Chondrocyte (in vitro differentiated cells): ENCODE results near the gene GSG1L. TPM values are rescaled to one million over a fixed set of nuclear protein-coding genes. Genes with fewer than 3 reads are reported as not detected.

Experiments used
- DNase-seq: peaks from one replicate; pipeline ENCODE4 v3.0.0; 2021; ENCODE audit warnings: mixed read lengths, low spot score
- H3K27ac Mint-ChIP-seq: one replicate; pipeline ENCODE4 v1.8.0; 2021; ENCODE audit warnings: mild to moderate bottlenecking, moderate library complexity, mixed read lengths; ENCODE audit not compliant: unreplicated experiment
- H3K27me3 Mint-ChIP-seq: 2 replicates; pipeline ENCODE4 v1.8.0; 2021; ENCODE audit warnings: low read depth, mixed read lengths
- H3K36me3 Mint-ChIP-seq: 2 replicates; pipeline ENCODE4 v1.8.0; 2021; ENCODE audit warnings: low read depth, mixed read lengths
- H3K4me1 Mint-ChIP-seq: 2 replicates; pipeline ENCODE4 v1.8.0; 2021; ENCODE audit warnings: low read depth, mild to moderate bottlenecking, mixed read lengths
- H3K4me3 Mint-ChIP-seq: one replicate; pipeline ENCODE4 v1.8.0; 2021; ENCODE audit warnings: mild to moderate bottlenecking, moderate library complexity, mixed read lengths; ENCODE audit not compliant: unreplicated experiment
- H3K9me3 Mint-ChIP-seq: 2 replicates; pipeline ENCODE4 v1.8.0; 2021; ENCODE audit warnings: low read depth, mixed read lengths
- CTCF ChIP-seq: fragments of 200-600 bp; sonication (generic); IDR thresholded peaks from 2 replicates; pipeline ENCODE4 v1.5.0; 2021; ENCODE audit warnings: antibody characterized with exemption, mild to moderate bottlenecking, moderate library complexity
- total RNA-seq: library from RNA; stranded (reverse); gene quantifications from 3 replicates; pipeline ENCODE4 v1.2.1, GENCODE V29; 2021

The GSG1L gene
- total RNA-seq, 1 donor from 2014 or later, result not detected

GRCh38 chr16:27793249-27793622 is 270.3 kb downstream of the GSG1L start:
- no peak for TF ChIP-seq CTCF
- Mint-ChIP-seq H3K9me3 (no peaks in the 10 kb centered on the region), H3K36me3 (no peaks in the 10 kb centered on the region), H3K4me3 (no peak overlapping the region), H3K27ac (no peak overlapping the region), H3K27me3 (peaks cover 1% of the 10 kb centered on the region), H3K4me1 (peaks cover 9% of the 10 kb centered on the region)
- DNase-seq, result no peak

- Mint-ChIP-seq H3K27ac (peak overlapping the region; percentile 45), H3K36me3 (no peaks in the 10 kb centered on the region), H3K27me3 (peaks cover 1% of the 10 kb centered on the region), H3K4me1 (peaks cover 9% of the 10 kb centered on the region), H3K4me3 (no peak overlapping the region), H3K9me3 (no peaks in the 10 kb centered on the region)
- TF ChIP-seq CTCF, result no peak
- DNase-seq, result no peak
Measured at GRCh38 chr16:27792486-27793248, 270.8 kb downstream of the GSG1L start.

- Mint-ChIP-seq H3K9me3 (no peaks in the 10 kb centered on the region), H3K4me1 (peaks cover 9% of the 10 kb centered on the region), H3K36me3 (no peaks in the 10 kb centered on the region), H3K27me3 (peaks cover 1% of the 10 kb centered on the region), H3K27ac (no peak overlapping the region), H3K4me3 (no peak overlapping the region)
- no peak for DNase-seq
- TF ChIP-seq CTCF, result no peak
Measured at GRCh38 chr16:27791404-27791719, 272.2 kb downstream of the GSG1L start.

GRCh38 chr16:27790546-27791403 is 272.7 kb downstream of the GSG1L start:
- H3K9me3 Mint-ChIP-seq, result no peaks in the 10 kb centered on the region
- no peaks in the 10 kb centered on the region for H3K36me3 Mint-ChIP-seq
- H3K4me3 Mint-ChIP-seq, result no peak overlapping the region
- peaks cover 9% of the 10 kb centered on the region for H3K4me1 Mint-ChIP-seq
- H3K27me3 Mint-ChIP-seq, result no peaks in the 10 kb centered on the region
- no peak overlapping the region for H3K27ac Mint-ChIP-seq
- no peak for TF ChIP-seq CTCF
- peak; percentile 68 for DNase-seq

- H3K27me3 Mint-ChIP-seq, result no peaks in the 10 kb centered on the region
- H3K4me3 Mint-ChIP-seq, result no peak overlapping the region
- no peaks in the 10 kb centered on the region for H3K36me3 Mint-ChIP-seq
- no peak for DNase-seq
- H3K27ac Mint-ChIP-seq, result no peak overlapping the region
- no peaks in the 10 kb centered on the region for H3K9me3 Mint-ChIP-seq
- peaks cover 9% of the 10 kb centered on the region for H3K4me1 Mint-ChIP-seq
- TF ChIP-seq CTCF, result no peak
Measured at GRCh38 chr16:27789595-27790241, 273.8 kb downstream of the GSG1L start.
